Naive thymus-derived CD4-positive, alpha-beta T cell (primary cell): Measurements from ENCODE around the gene ANKH. TPM values are rescaled to one million over a fixed set of nuclear protein-coding genes. Genes with fewer than 3 reads are reported as not detected.
A peak's percentile ranks its signal among the peaks of the same experiment; 100 is the strongest.
"Not testable (repeated sequence)": the region's sequence is repeated elsewhere in the genome, so short reads cannot be mapped to it uniquely, and the experiment has no call there.

Source experiments
- ATAC-seq: fragments of 150-1000 bp; cut with Tn5 transposase; 2 replicates; pipeline ENCODE4 v1.10.0; 2021; ENCODE audit warnings: mild to moderate bottlenecking, moderate library complexity
- CTCF ChIA-PET: fragments of 350-600 bp; sonication (Branson Sonifier 250); formaldehyde crosslinking; loops from one replicate; lab custom pipeline; 2021; ENCODE audit warnings: antibody characterized with exemption; lab: Charles Lee
- POLR2A ChIA-PET: fragments of 350-600 bp; sonication (Branson Sonifier 250); formaldehyde crosslinking; loops from one replicate; lab custom pipeline; 2021; ENCODE audit warnings: antibody characterized with exemption, inconsistent platforms; lab: Charles Lee
- DNase-seq, 9 donors: peaks; one replicate each; pipeline versions ENCODE4 v3.0.0 to v3.0.0-alpha.2; 2020 to 2022; ENCODE audit warnings: mixed read lengths in 1 of 9
- H3K27ac ChIP-seq: one replicate; pipeline ENCODE4 v1.7.0; 2013; ENCODE audit warnings: mild to moderate bottlenecking, low read depth, low read length, moderate library complexity
- H3K27me3 ChIP-seq, 2 donors: one replicate each; pipeline ENCODE4 v1.7.0; 2013; ENCODE audit warnings: low read length in 2 of 2, mild to moderate bottlenecking in 2 of 2, moderate library complexity in 2 of 2; ENCODE audit not compliant: control insufficient read depth in 2 of 2, insufficient read depth in 2 of 2
- H3K36me3 ChIP-seq, 3 experiments: 1 replicate in 2 of 3; 2 replicates in 1 of 3; pipeline ENCODE4 v1.7.0; 2013; ENCODE audit warnings: low read length in 3 of 3, mild to moderate bottlenecking in 3 of 3, moderate library complexity in 1 of 3; ENCODE audit not compliant: insufficient read depth in 3 of 3, control insufficient read depth in 2 of 3
- H3K4me1 ChIP-seq, 2 donors: one replicate each; pipeline ENCODE4 v1.7.0; 2013; ENCODE audit warnings: low read length in 2 of 2, mild to moderate bottlenecking in 2 of 2, moderate library complexity in 1 of 2; ENCODE audit not compliant: control insufficient read depth in 2 of 2, insufficient read depth in 2 of 2
- H3K4me3 ChIP-seq: 2 replicates; pipeline ENCODE4 v1.7.0; 2013; ENCODE audit warnings: mild to moderate bottlenecking, low read length
- H3K9me3 ChIP-seq, 3 experiments: 1 replicate in 2 of 3; 2 replicates in 1 of 3; pipeline ENCODE4 v1.7.0; 2013; ENCODE audit warnings: low read length in 3 of 3; ENCODE audit not compliant: control insufficient read depth in 2 of 3
- H3K27ac Mint-ChIP-seq, 9 donors: one replicate each; pipeline ENCODE4 v1.8.0; 2020 to 2022; ENCODE audit warnings: mixed read lengths in 9 of 9, mild to moderate bottlenecking in 8 of 9, moderate library complexity in 5 of 9, inconsistent platforms in 2 of 9
- H3K27me3 Mint-ChIP-seq, 5 donors: one replicate each; pipeline ENCODE4 v1.8.0; 2021 to 2022; ENCODE audit warnings: mixed read lengths in 5 of 5, mild to moderate bottlenecking in 1 of 5
- H3K36me3 Mint-ChIP-seq, 5 donors: one replicate each; pipeline ENCODE4 v1.8.0; 2020 to 2022; ENCODE audit warnings: mixed read lengths in 5 of 5, mild to moderate bottlenecking in 3 of 5, inconsistent platforms in 1 of 5
- H3K4me1 Mint-ChIP-seq, 7 donors: one replicate each; pipeline ENCODE4 v1.8.0; 2020 to 2022; ENCODE audit warnings: mixed read lengths in 7 of 7, mild to moderate bottlenecking in 3 of 7, inconsistent platforms in 1 of 7
- H3K4me3 Mint-ChIP-seq, 10 donors: one replicate each; pipeline ENCODE4 v1.8.0; 2020 to 2022; ENCODE audit warnings: mild to moderate bottlenecking in 10 of 10, mixed read lengths in 10 of 10, moderate library complexity in 6 of 10, inconsistent platforms in 2 of 10
- H3K9me3 Mint-ChIP-seq, 11 donors: one replicate each; pipeline ENCODE4 v1.8.0; 2020 to 2022; ENCODE audit warnings: mixed read lengths in 11 of 11, mild to moderate bottlenecking in 4 of 11, inconsistent platforms in 1 of 11, moderate library complexity in 1 of 11
- intact Hi-C, 2 donors: fragments of 100-400 bp; cut with micrococcal nuclease; formaldehyde crosslinking; loops; one replicate each; pipeline ENCODE4 v1.15.1; 2023
- polyA plus RNA-seq, 2 donors: library from polyadenylated mRNA; unstranded; fragments of 300-500 nt; fragmentation: Illumina TruSeq; gene quantifications; one replicate each; pipeline ENCODE4 v1.2.3, GENCODE V29; 2021
- total RNA-seq, 6 experiments: library from RNA in 5 of 6; stranded (reverse) in 5 of 6; gene quantifications; 1 replicate in 5 of 6; 2 replicates in 1 of 6; pipeline ENCODE4 v1.2.3 and lab custom pipeline; 2021 to 2026

The ANKH gene
- total and polyA plus RNA-seq, 7 experiments from 2014 or later, result 35.9 to 190 (median 69.5) TPM

DNA sequence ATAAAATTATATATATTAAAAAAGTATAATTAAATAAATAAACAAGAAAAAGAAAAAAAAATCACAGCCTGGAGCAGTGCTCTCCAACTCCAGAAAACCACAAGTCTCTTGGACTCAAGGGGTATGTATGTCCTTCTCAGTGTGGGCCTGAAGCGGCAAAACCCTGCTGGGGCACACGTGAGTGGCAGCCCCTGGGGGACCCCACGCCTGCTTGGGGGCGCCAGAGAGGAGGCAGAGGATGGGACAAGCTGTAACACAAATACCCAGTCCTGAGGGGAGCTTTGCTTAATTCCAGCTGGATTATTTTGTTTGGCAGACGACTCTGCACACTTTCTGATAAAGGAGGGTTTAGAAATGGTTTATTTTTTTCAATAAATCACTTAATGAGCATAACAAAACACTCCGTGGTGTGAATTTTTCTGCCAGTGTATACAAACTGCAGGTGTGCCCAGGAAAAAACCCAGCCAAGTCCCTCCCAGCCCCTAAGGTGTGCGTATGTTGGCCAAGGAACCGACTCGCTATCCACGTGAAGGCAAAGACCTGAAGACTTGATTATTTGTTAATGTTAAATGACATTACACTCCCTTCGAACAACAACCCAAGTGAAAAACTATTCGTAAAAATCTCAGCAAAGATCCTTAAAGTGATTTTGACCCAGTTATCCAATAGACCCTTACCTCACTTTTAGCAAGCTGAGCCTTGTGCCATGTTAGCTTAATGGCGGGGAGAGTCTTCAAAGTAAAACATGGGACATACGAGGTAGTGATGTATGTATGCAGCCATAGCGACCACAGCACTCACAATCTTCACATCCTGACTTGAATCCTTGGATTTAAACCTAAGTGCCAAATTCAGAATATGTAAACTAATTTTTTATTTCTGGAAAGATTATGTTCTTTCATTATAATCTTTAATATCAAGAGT lies 32.9 kb downstream of the ANKH start:
- Mint-ChIP-seq H3K27me3 (no peaks in the 10 kb centered on the region), H3K4me3 (no peak overlapping the region), H3K9me3 (peaks cover 0 to 3% (median 0%) of the 10 kb centered on the region in 11 donors), H3K27ac (no peak overlapping the region), H3K4me1 (peaks cover 0 to 68% (median 43%) of the 10 kb centered on the region in 7 donors), H3K36me3 (peaks cover 0 to 29% (median 21%) of the 10 kb centered on the region in 5 donors)
- no peaks in the 10 kb centered on the region for H3K27me3 ChIP-seq
- H3K4me3 ChIP-seq, result no peak overlapping the region
- H3K27ac ChIP-seq, result no peak overlapping the region
- DNase-seq (no peak), ATAC-seq (no peak)
- intact Hi-C loops, result no loop called here
- POLR2A ChIA-PET, result no interaction called here
- no peaks in the 10 kb centered on the region for H3K4me1 ChIP-seq
- CTCF ChIA-PET, result interaction anchor here (0.7 kb wide), 1 partner anchor 96 kb away, joined by 4 read pairs; no protein-coding TSS in a partner anchor
- H3K9me3 ChIP-seq, result no peaks in the 10 kb centered on the region
- H3K36me3 ChIP-seq, result peaks cover 0 to 4% (median 0%) of the 10 kb centered on the region in 3 experiments

DNA sequence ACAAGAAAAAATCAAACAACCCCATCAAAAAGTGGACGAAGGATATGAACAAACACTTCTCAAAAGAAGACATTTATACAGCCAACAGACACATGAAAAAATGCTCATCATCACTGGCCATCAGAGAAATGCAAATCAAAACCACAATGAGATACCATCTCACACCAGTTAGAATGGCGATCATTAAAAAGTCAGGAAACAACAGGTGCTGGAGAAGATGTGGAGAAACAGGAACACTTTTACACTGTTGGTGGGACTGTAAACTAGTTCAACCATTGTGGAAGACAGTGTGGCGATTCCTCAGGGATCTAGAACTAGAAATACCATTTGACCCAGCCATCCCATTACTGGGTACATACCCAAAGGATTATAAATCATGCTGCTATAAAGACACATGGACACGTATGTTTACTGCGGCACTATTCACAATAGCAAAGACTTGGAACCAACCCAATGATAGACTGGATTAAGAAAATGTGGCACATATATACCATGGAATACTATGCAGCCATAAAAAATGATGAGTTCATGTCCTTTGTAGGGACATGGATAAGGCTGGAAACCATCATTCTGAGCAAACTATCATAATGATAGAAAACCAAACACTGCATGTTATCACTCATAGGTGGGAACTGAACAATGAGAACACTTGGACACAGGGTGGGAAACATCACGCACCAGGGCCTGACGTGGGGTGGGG lies 34.0 kb downstream of the ANKH start:
- ATAC-seq, H3K9me3 Mint-ChIP-seq, H3K27me3 ChIP-seq, DNase-seq, H3K27me3 Mint-ChIP-seq, POLR2A ChIA-PET, H3K36me3 ChIP-seq, H3K27ac ChIP-seq, H3K4me3 Mint-ChIP-seq, H3K9me3 ChIP-seq, H3K27ac Mint-ChIP-seq, H3K4me3 ChIP-seq, H3K4me1 ChIP-seq, intact Hi-C loops, CTCF ChIA-PET: not testable (repeated sequence)
- Mint-ChIP-seq H3K36me3 (peaks cover 0 to 24% (median 19%) of the 10 kb centered on the region in 5 donors), H3K4me1 (peaks cover 0 to 71% (median 44%) of the 10 kb centered on the region in 7 donors)

DNA sequence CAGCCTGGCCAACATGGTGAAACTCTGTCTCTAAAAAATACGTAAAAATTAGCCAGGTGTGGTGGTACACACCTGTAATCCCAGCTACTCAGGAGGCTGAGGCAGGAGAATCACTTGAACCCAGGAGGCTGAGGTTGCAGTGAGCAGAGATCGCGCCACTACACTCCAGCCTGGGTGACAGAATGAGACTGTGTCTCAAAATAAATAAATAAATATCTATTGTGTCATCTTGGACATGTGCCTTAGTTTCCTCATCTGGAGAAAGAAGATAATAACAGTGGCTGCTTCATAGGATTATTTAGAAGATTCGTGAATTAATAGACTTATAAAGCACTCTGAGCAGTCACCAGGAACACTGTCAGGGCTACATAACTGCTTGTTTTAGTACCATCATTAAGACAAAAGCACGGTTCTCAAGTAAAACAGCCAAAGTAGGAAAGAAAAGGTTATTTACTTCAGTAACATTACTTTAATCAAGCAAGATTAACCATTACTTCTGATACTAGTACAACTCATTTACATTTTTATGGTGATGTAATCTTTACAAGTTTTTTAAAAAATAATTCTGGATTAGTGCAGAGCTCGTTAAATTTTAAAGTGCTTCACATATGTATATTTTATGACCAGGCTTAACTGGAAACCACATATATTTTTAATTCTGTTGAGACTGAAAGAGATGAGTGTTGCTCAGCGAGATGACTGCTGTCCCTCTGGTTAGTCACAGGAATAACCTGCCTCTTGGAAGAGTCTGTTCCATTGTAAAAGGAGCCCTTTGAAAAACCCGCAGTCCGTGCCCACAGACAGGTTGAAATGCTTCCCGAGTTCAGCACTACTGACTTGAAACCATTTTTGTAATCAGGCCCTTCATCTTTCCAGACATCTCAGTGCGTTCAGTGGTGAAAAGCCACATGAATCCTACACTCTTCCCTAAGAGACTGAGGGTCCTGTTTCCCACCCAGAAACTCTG lies 36.7 kb downstream of the ANKH start:
- H3K27ac ChIP-seq, result no peak overlapping the region
- POLR2A ChIA-PET, result no interaction called here
- Mint-ChIP-seq H3K27me3 (no peaks in the 10 kb centered on the region), H3K27ac (peak overlapping the region in 1 of 9 donors; percentile 49), H3K9me3 (peaks cover 0 to 3% (median 0%) of the 10 kb centered on the region in 11 donors), H3K4me3 (no peak overlapping the region), H3K36me3 (peaks cover 0 to 16% (median 11%) of the 10 kb centered on the region in 5 donors), H3K4me1 (peaks cover 0 to 76% (median 51%) of the 10 kb centered on the region in 7 donors)
- ATAC-seq, result no peak
- no peaks in the 10 kb centered on the region for H3K36me3 ChIP-seq
- DNase-seq, result no peak
- no peaks in the 10 kb centered on the region for H3K9me3 ChIP-seq
- H3K4me1 ChIP-seq, result no peaks in the 10 kb centered on the region
- intact Hi-C loops, result no loop called here
- CTCF ChIA-PET, result no interaction called here
- no peak overlapping the region for H3K4me3 ChIP-seq
- H3K27me3 ChIP-seq, result no peaks in the 10 kb centered on the region

DNA sequence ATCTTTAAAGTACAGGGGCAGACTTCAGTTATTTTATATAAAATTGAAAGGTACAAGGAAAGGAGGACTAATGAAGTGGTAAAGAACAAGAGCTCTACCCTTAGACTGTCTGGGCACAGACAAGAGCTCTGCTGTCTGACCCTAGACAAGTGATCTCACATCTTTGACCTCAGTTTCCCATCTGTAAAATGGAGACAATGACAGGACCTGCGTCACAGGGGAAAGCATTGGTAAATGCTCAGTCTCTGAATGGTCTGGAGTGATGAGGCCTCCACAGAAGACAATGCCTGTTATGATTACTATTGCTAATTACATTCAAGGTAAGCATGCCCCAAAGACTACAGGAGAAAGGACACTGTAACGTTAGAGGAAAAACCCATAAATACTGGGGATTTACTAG lies 37.5 kb downstream of the ANKH start:
- Mint-ChIP-seq H3K4me3 (no peak overlapping the region), H3K27ac (no peak overlapping the region), H3K36me3 (peaks cover 0 to 24% (median 11%) of the 10 kb centered on the region in 5 donors), H3K4me1 (peaks cover 0 to 77% (median 59%) of the 10 kb centered on the region in 7 donors), H3K9me3 (peaks cover 0 to 3% (median 0%) of the 10 kb centered on the region in 11 donors), H3K27me3 (no peaks in the 10 kb centered on the region)
- no peaks in the 10 kb centered on the region for H3K36me3 ChIP-seq
- no peaks in the 10 kb centered on the region for H3K9me3 ChIP-seq
- DNase-seq, result no peak
- no peaks in the 10 kb centered on the region for H3K27me3 ChIP-seq
- H3K4me3 ChIP-seq, result no peak overlapping the region
- ChIA-PET CTCF (no interaction called here), POLR2A (no interaction called here)
- intact Hi-C loops, result no loop called here
- ATAC-seq, result no peak
- no peak overlapping the region for H3K27ac ChIP-seq
- H3K4me1 ChIP-seq, result no peaks in the 10 kb centered on the region

DNA sequence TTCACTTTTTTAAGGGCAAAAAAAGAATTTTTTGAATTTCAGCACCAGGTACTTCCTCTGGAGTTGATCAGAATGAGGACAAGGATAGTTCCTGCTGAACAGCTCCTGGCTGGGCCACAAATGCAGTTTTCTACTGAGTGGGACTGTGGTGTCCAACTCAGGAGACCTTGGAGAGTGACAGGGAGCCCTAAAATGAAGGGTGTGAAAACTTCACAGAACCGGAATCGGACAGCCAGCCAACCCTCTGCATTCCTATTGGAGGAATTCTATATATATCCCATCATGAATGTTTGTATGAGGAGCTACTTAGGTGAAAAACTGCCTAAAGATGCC lies 40.6 kb downstream of the ANKH start:
- no peak overlapping the region for H3K4me3 ChIP-seq
- Mint-ChIP-seq H3K27ac (peak overlapping the region in 1 of 9 donors; percentile 37), H3K4me3 (no peak overlapping the region), H3K4me1 (peaks cover 6 to 99% (median 72%) of the 10 kb centered on the region in 7 donors), H3K27me3 (no peaks in the 10 kb centered on the region), H3K9me3 (no peaks in the 10 kb centered on the region), H3K36me3 (peaks cover 4 to 26% (median 11%) of the 10 kb centered on the region in 5 donors)
- H3K27me3 ChIP-seq, result no peaks in the 10 kb centered on the region
- POLR2A ChIA-PET, result no interaction called here
- intact Hi-C loops, result loop anchor here in 1 of 2 donors (2.0 kb wide), 1 partner anchor 18 kb away; no protein-coding TSS in a partner anchor
- ATAC-seq (no peak), DNase-seq (no peak)
- H3K36me3 ChIP-seq, result peaks cover 0 to 3% (median 0%) of the 10 kb centered on the region in 3 experiments
- CTCF ChIA-PET, result no interaction called here
- no peaks in the 10 kb centered on the region for H3K4me1 ChIP-seq
- H3K9me3 ChIP-seq, result no peaks in the 10 kb centered on the region
- H3K27ac ChIP-seq, result no peak overlapping the region
